Prostate gland (tissue), 2 donors: ENCODE results near the gene RSPO1. TPM values are rescaled to one million over a fixed set of nuclear protein-coding genes. Genes with fewer than 3 reads are reported as not detected.

Source experiments
- DNase-seq: peaks from one replicate; pipeline ENCODE4 v3.0.0-alpha.2; 2019; ENCODE audit warnings: low spot score
- H3K27ac ChIP-seq, 2 donors: fragments of 200-600 bp; sonication (generic); 2 replicates each; pipeline ENCODE4 v1.5.1; 2017 to 2019
- H3K27me3 ChIP-seq: fragments of 200-600 bp; sonication (generic); replicated peaks from 2 replicates; pipeline ENCODE4 v1.5.1; 2019; ENCODE audit not compliant: insufficient read depth
- H3K36me3 ChIP-seq, 2 donors: fragments of 200-600 bp; sonication (generic); 1 replicate in 1 of 2; 2 replicates in 1 of 2; pipeline versions ENCODE4 v1.5.1 to v1.8.1; 2017 to 2019
- H3K4me1 ChIP-seq: fragments of 200-600 bp; sonication (generic); replicated peaks from 2 replicates; pipeline ENCODE4 v1.5.1; 2019
- H3K4me3 ChIP-seq, 2 donors: fragments of 200-600 bp; sonication (generic); 2 replicates each; pipeline ENCODE4 v1.5.1; 2017 to 2019
- H3K9me3 ChIP-seq: fragments of 200-600 bp; sonication (generic); 2 replicates; pipeline ENCODE4 v1.5.1; 2017
- POLR2A ChIP-seq: fragments of 450-650 bp; IDR thresholded peaks from one replicate; pipeline ENCODE4 v1.6.1; 2016; ENCODE audit warnings: antibody characterized with exemption, mild to moderate bottlenecking
- POLR2AphosphoS5 ChIP-seq: sonication (generic); formaldehyde crosslinking; IDR thresholded peaks from one replicate; pipeline ENCODE4 v1.6.1; 2017; ENCODE audit warnings: antibody characterized with exemption
- WGBS: methylation state at CpG from one replicate; pipeline ENCODE4 v1.1.5; 2018; 5-methylcytosine and 5-hydroxymethylcytosine counted together
- intact Hi-C: fragments of 100-400 bp; cut with DNase I; formaldehyde crosslinking; loops from one replicate; pipeline ENCODE4 v1.14.2; 2022
- total RNA-seq, 2 donors: library from RNA; depleted of rRNA; stranded (reverse); fragments of >200 nt; gene quantifications; one replicate each; pipeline ENCODE4 v1.1.0, GENCODE V29; 2016
- TF ChIP-seq, protein P1 (sequence below), 4 experiments: fragments of 200-600 bp in 2 of 4; fragments of 450-650 bp in 2 of 4; sonication (generic) in 2 of 4; IDR thresholded peaks; 1 replicate in 3 of 4; 2 replicates in 1 of 4; pipeline ENCODE4 v1.5.1; 2016 to 2019; ENCODE audit warnings: antibody characterized with exemption in 4 of 4, mild to moderate bottlenecking in 2 of 4, moderate library complexity in 2 of 4

Gene RSPO1
- total RNA-seq, 2 donors from 2014 or later = 1.6 TPM

DNA sequence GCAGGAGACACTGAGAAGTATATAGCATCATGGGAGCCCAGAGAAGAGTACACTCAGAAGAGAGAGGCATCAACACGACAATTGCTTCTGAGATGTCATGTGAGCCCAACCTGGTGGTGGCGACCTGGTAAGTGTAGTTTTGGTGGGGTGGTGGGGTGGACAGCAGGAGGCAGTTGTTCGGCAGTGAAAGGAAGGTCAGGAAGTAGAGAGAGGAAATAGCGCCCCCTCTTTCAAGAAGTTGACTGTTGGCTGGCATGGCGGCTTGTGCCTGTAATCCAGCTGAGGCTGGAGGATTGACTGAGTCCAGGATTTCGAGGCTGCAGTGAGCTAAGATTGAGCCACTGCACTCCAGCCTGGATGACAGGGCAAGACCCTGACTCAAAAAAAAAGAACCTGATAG, 12.6 kb downstream of the RSPO1 start:
- H3K9me3 ChIP-seq = no peaks in the 10 kb centered on the region
- H3K36me3 ChIP-seq = no peaks in the 10 kb centered on the region
- intact Hi-C loops = no loop called here
- peaks cover 5% of the 10 kb centered on the region for H3K27me3 ChIP-seq
- no peak overlapping the region for H3K4me3 ChIP-seq
- no peak overlapping the region for H3K27ac ChIP-seq
- TF ChIP-seq, protein P1, sequence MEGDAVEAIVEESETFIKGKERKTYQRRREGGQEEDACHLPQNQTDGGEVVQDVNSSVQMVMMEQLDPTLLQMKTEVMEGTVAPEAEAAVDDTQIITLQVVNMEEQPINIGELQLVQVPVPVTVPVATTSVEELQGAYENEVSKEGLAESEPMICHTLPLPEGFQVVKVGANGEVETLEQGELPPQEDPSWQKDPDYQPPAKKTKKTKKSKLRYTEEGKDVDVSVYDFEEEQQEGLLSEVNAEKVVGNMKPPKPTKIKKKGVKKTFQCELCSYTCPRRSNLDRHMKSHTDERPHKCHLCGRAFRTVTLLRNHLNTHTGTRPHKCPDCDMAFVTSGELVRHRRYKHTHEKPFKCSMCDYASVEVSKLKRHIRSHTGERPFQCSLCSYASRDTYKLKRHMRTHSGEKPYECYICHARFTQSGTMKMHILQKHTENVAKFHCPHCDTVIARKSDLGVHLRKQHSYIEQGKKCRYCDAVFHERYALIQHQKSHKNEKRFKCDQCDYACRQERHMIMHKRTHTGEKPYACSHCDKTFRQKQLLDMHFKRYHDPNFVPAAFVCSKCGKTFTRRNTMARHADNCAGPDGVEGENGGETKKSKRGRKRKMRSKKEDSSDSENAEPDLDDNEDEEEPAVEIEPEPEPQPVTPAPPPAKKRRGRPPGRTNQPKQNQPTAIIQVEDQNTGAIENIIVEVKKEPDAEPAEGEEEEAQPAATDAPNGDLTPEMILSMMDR (IDR thresholded peaks at IDR 0.05) = no peak
- TF ChIP-seq POLR2A (no peak), POLR2AphosphoS5 (no peak)
- no peak for DNase-seq
- H3K4me1 ChIP-seq = no peaks in the 10 kb centered on the region
- WGBS = 41% methylated on average over 6 of the region's 6 CpGs

DNA sequence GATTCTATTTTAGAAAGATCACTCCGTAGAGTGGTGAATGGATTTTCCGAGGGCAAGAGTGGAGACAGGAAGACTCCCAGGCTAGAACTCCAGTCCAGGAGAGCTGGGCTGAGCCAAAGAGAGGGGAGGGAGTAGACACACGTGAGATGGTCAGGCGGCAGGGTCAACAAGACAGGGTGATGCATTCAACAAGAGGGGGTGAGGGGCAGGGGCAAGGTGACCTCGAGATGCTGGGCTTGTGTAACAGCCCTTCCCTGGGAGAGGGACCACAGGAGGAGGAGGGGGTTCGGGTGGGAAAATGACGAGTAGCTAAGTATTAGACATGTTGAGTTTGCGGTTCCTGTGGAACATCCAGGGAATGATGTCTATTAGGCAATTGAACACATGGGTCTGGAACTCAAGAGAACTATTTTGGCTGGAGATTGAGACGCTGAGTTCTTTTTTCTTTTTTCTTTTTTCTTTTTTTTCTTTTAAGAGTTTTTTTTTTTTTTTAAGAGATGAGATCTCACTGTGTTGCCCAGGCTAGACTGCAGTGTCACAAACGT, 13.3 kb downstream of the RSPO1 start:
- TF ChIP-seq, protein P1 (IDR thresholded peaks at IDR 0.05) = no peak
- TF ChIP-seq POLR2A (no peak), POLR2AphosphoS5 (no peak)
- intact Hi-C loops = no loop called here
- Histone ChIP-seq H3K4me3 (no peak overlapping the region), H3K4me1 (no peaks in the 10 kb centered on the region), H3K27me3 (peaks cover 5% of the 10 kb centered on the region), H3K27ac (no peak overlapping the region), H3K9me3 (no peaks in the 10 kb centered on the region), H3K36me3 (no peaks in the 10 kb centered on the region)
- no peak for DNase-seq
- 55% methylated on average over 10 of the region's 10 CpGs for WGBS

DNA sequence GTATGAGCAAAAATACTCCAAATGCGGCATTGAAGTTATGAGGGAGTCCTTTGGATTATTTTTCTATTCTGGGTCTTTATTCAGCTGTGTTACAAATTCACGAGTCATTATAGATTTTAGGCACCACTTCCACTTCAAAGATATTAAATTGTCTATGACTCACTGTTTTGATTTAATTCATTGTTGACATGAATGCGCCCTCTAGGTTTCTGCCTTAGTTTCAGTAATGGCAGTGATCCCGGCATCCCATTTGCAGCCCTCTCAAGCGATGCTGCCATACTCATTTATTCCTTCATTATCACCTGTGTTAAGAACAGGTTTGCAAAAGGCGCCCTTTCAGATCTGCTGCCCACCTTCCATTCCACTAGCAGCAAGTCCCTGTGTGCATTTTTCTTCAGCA, 14.0 kb downstream of the RSPO1 start:
- H3K9me3 ChIP-seq = no peaks in the 10 kb centered on the region
- H3K4me3 ChIP-seq = no peak overlapping the region
- intact Hi-C loops = no loop called here
- no peak overlapping the region for H3K27ac ChIP-seq
- no peak for DNase-seq
- TF ChIP-seq POLR2AphosphoS5 (no peak), POLR2A (no peak)
- TF ChIP-seq, protein P1 (IDR thresholded peaks at IDR 0.05) = no peak
- no peaks in the 10 kb centered on the region for H3K27me3 ChIP-seq
- no peaks in the 10 kb centered on the region for H3K36me3 ChIP-seq
- 83% methylated on average over 6 of the region's 6 CpGs for WGBS
- no peaks in the 10 kb centered on the region for H3K4me1 ChIP-seq

DNA sequence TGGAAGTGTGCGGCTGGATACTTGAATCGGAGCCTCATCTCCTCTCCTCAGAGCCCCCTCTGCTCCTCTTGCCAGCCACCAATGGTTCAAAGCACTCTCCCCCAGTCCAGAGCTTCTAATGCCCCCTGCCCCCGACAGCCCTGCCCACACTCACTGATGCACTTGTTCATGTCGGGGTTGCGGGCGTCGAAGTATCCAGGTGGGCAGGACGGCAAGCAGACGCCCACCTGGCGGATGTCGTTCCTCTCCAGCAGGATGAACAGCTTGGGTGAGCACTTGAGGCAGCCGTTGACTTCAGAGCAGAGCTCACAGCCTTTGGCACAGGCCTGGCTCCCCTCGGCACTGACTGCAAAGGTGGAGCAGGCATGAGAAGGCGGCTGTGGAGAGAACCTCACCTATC, 18.4 kb downstream of the RSPO1 start:
- Histone ChIP-seq H3K27me3 (no peaks in the 10 kb centered on the region), H3K36me3 (no peaks in the 10 kb centered on the region), H3K4me3 (no peak overlapping the region), H3K4me1 (no peaks in the 10 kb centered on the region), H3K27ac (no peak overlapping the region), H3K9me3 (no peaks in the 10 kb centered on the region)
- no peak for DNase-seq
- TF ChIP-seq POLR2AphosphoS5 = no peak
- TF ChIP-seq, protein P1 (IDR thresholded peaks at IDR 0.05) = no peak
- intact Hi-C loops = no loop called here
- 65% methylated on average over 14 of the region's 14 CpGs for WGBS

DNA sequence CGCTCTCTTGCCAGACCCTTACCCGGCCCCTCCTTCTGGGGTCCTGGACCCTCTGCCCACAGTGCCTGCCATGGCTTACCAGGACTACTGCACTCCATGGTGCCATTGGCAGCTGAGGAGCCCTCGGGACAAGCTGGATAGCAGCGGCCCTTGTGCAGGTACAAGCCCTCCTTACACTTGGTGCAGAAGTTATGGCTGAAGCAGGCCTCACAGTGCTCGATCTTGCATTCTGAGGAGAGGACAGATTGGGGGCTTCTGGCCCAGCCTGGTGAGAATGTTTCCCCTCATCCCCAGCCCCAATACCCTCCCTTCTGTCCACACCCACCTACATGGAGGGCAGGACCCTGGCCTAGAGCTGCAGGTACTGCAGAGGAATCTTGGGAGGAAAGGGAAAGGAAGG, 20.6 kb downstream of the RSPO1 start:
- DNase-seq = no peak
- Histone ChIP-seq H3K4me3 (no peak overlapping the region), H3K36me3 (no peaks in the 10 kb centered on the region), H3K27ac (no peak overlapping the region), H3K9me3 (no peaks in the 10 kb centered on the region), H3K4me1 (no peaks in the 10 kb centered on the region), H3K27me3 (no peaks in the 10 kb centered on the region)
- TF ChIP-seq POLR2AphosphoS5 (no peak), POLR2A (no peak)
- TF ChIP-seq, protein P1 (IDR thresholded peaks at IDR 0.05) = no peak
- 84% methylated on average over 5 of the region's 5 CpGs for WGBS
- intact Hi-C loops = no loop called here
